Measurements from ENCODE around the gene LRRC3.
"Not testable (repeated sequence)": the region's sequence is repeated elsewhere in the genome, so short reads cannot be mapped to it uniquely, and the experiment has no call there.

The LRRC3 gene

GRCh38 chr21:44479556-44480199, 24.4 kb downstream of the LRRC3 start:
- peak; percentile 39 for TF ChIP-seq CTCF (conservative IDR thresholded peaks at IDR 0.05; ENCODE audit: low read length)
- not testable (repeated sequence) for H3K9me3 ChIP-seq (ENCODE audit: insufficient read depth, low read depth, low read length); H2AFZ ChIP-seq (ENCODE audit: low read length); H3F3A ChIP-seq (ENCODE audit: low read depth); H3K4me1 ChIP-seq (ENCODE audit: insufficient read depth, low read length, poor library complexity, severe bottlenecking); H3K79me2 ChIP-seq (ENCODE audit: insufficient read depth, low read length); H3K36me3 ChIP-seq (ENCODE audit: insufficient read depth, low read length); H4K20me1 ChIP-seq (ENCODE audit: insufficient read depth, low read length, poor library complexity, severe bottlenecking); H3K9ac ChIP-seq (ENCODE audit: low read depth, low read length, poor library complexity, severe bottlenecking); H3K27me3 ChIP-seq (ENCODE audit: insufficient read depth, low read length, poor library complexity, severe bottlenecking); H3K9me2 ChIP-seq (replicated peaks; ENCODE audit: low read depth, low read length); H3K4me2 ChIP-seq (ENCODE audit: low read depth, low read length, poor library complexity, severe bottlenecking); H3K4me3 ChIP-seq (ENCODE audit: low read length, poor library complexity, severe bottlenecking)

- Histone ChIP-seq H3K4me3 (ENCODE audit: low read length, poor library complexity, severe bottlenecking) (no peak overlapping the region), H3K36me3 (ENCODE audit: insufficient read depth, low read length) (no peaks in the 10 kb centered on the region), H4K20me1 (ENCODE audit: insufficient read depth, low read length, poor library complexity, severe bottlenecking) (no peaks in the 10 kb centered on the region), H3K4me2 (ENCODE audit: low read depth, low read length, poor library complexity, severe bottlenecking) (no peak overlapping the region), H3K9me2 (replicated peaks; ENCODE audit: low read depth, low read length) (no peaks in the 10 kb centered on the region), H3K4me1 (ENCODE audit: insufficient read depth, low read length, poor library complexity, severe bottlenecking) (no peaks in the 10 kb centered on the region), H3F3A (ENCODE audit: low read depth) (no peaks in the 10 kb centered on the region), H3K9ac (ENCODE audit: low read depth, low read length, poor library complexity, severe bottlenecking) (no peak overlapping the region), H3K79me2 (ENCODE audit: insufficient read depth, low read length) (no peaks in the 10 kb centered on the region), H3K27me3 (ENCODE audit: insufficient read depth, low read length, poor library complexity, severe bottlenecking) (no peaks in the 10 kb centered on the region), H2AFZ (ENCODE audit: low read length) (no peak overlapping the region), H3K9me3 (ENCODE audit: insufficient read depth, low read depth, low read length) (no peaks in the 10 kb centered on the region)
- TF ChIP-seq EZH2phosphoT487 (IDR thresholded peaks at IDR 0.05; ENCODE audit: borderline replicate concordance) (no peak), CTCF (conservative IDR thresholded peaks at IDR 0.05; ENCODE audit: low read length) (no peak)
Measured at GRCh38 chr21:44480200-44481053, 25.1 kb downstream of the LRRC3 start.

- TF ChIP-seq EZH2phosphoT487 (IDR thresholded peaks at IDR 0.05; ENCODE audit: borderline replicate concordance) = no peak
- TF ChIP-seq CTCF (conservative IDR thresholded peaks at IDR 0.05; ENCODE audit: low read length) = no peak
- H3K9ac ChIP-seq (ENCODE audit: low read depth, low read length, poor library complexity, severe bottlenecking) = no peak overlapping the region
- no peaks in the 10 kb centered on the region for H3K4me1 ChIP-seq (ENCODE audit: insufficient read depth, low read length, poor library complexity, severe bottlenecking)
- H2AFZ ChIP-seq (ENCODE audit: low read length) = no peak overlapping the region
- no peaks in the 10 kb centered on the region for H3K79me2 ChIP-seq (ENCODE audit: insufficient read depth, low read length)
- no peaks in the 10 kb centered on the region for H3K9me2 ChIP-seq (replicated peaks; ENCODE audit: low read depth, low read length)
- H3K4me2 ChIP-seq (ENCODE audit: low read depth, low read length, poor library complexity, severe bottlenecking) = no peak overlapping the region
- H3K9me3 ChIP-seq (ENCODE audit: insufficient read depth, low read depth, low read length) = no peaks in the 10 kb centered on the region
- no peaks in the 10 kb centered on the region for H3K36me3 ChIP-seq (ENCODE audit: insufficient read depth, low read length)
- no peak overlapping the region for H3K4me3 ChIP-seq (ENCODE audit: low read length, poor library complexity, severe bottlenecking)
- H4K20me1 ChIP-seq (ENCODE audit: insufficient read depth, low read length, poor library complexity, severe bottlenecking) = no peaks in the 10 kb centered on the region
- no peaks in the 10 kb centered on the region for H3F3A ChIP-seq (ENCODE audit: low read depth)
- H3K27me3 ChIP-seq (ENCODE audit: insufficient read depth, low read length, poor library complexity, severe bottlenecking) = no peaks in the 10 kb centered on the region
Measured at GRCh38 chr21:44482581-44483287, 27.4 kb downstream of the LRRC3 start.
